Measurements from ENCODE around the gene SLC24A4. TPM values are rescaled to one million over a fixed set of nuclear protein-coding genes. Genes with fewer than 3 reads are reported as not detected.

The SLC24A4 gene
- total RNA-seq: 0.27 TPM
- long read RNA-seq, partial matches to known transcripts: 0 of 1 reads
- long read RNA-seq, other reads (novel, unspliced or antisense): 1 of 1 reads

GRCh38 chr14:92323011-92323915 lies at the start of gene SLC24A4:
TSS of gene SLC24A4 (plus strand) at chr14:92323165. CDS start at chr14:92323831, 666 bp downstream.
- ATAC-seq (ENCODE audit: poor library complexity) (peak; percentile 68), DNase-seq (no peak)
- intact Hi-C loops (cut with DNase I): no loop called here

- intact Hi-C loops (cut with DNase I): no loop called here
- no peak for DNase-seq
- ATAC-seq (ENCODE audit: poor library complexity): no peak
Observed at GRCh38 chr14:92273166-92273565, 49.8 kb upstream of the SLC24A4 start.

- no peak for DNase-seq
- intact Hi-C loops (cut with DNase I): no loop called here
- ATAC-seq (ENCODE audit: poor library complexity): no peak
Observed at GRCh38 chr14:92274055-92274454, 48.9 kb upstream of the SLC24A4 start.

DNA sequence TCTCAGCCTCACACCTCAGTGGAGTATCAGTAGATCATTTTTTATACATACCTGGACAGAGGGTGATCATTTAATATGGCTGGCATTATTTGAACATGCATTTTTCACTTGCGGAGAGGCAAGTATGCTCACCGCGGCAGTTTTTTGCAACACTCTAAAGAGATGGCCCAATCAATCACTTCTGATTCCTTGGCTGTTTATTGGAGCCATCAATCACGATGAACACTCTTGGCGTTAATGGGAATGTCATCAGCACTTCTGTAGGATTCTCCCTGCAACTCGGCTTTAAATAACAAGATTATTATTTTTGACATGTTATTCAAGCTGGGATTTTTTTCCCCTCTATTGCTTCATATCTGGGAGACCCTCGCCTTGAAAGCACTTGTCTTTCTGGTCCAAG lies 46.9 kb upstream of the SLC24A4 start:
- DNase-seq (no peak), ATAC-seq (ENCODE audit: poor library complexity) (no peak)
- intact Hi-C loops (cut with DNase I): no loop called here

GRCh38 chr14:92277031-92277430 lies 45.9 kb upstream of the SLC24A4 start:
- ATAC-seq (ENCODE audit: poor library complexity) (no peak), DNase-seq (no peak)
- intact Hi-C loops (cut with DNase I): no loop called here

GRCh38 chr14:92280554-92281262 lies 42.3 kb upstream of the SLC24A4 start:
- DNase-seq (no peak), ATAC-seq (ENCODE audit: poor library complexity) (no peak)
- intact Hi-C loops (cut with DNase I): no loop called here

GRCh38 chr14:92282669-92283068 lies 40.3 kb upstream of the SLC24A4 start:
- DNase-seq (no peak), ATAC-seq (ENCODE audit: poor library complexity) (no peak)
- intact Hi-C loops (cut with DNase I): no loop called here

- ATAC-seq (ENCODE audit: poor library complexity) (no peak), DNase-seq (no peak)
- intact Hi-C loops (cut with DNase I): no loop called here
Observed at GRCh38 chr14:92285311-92285710, 37.7 kb upstream of the SLC24A4 start.

DNA sequence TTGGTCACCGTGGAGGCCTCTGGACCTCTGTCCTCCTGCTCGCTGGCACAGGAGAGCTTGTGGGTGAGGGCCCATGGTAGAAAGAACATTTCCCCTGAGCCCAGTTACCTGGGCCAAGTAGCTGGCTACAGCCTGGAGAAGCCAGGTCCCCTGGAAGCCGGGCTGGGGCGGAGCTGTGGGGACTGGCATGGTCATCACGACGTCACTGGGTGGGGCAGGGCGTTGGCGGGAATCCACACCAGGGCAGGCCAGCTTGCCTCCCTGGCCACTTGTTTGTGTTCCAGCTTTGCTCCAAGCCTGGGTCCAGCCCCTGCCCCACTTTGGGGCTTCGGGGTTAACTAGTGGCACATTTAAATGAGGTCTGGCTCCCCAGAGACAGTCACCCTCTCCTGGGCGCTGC lies 35.0 kb upstream of the SLC24A4 start:
- intact Hi-C loops (cut with DNase I): no loop called here
- DNase-seq: no peak
- no peak for ATAC-seq (ENCODE audit: poor library complexity)

DNA sequence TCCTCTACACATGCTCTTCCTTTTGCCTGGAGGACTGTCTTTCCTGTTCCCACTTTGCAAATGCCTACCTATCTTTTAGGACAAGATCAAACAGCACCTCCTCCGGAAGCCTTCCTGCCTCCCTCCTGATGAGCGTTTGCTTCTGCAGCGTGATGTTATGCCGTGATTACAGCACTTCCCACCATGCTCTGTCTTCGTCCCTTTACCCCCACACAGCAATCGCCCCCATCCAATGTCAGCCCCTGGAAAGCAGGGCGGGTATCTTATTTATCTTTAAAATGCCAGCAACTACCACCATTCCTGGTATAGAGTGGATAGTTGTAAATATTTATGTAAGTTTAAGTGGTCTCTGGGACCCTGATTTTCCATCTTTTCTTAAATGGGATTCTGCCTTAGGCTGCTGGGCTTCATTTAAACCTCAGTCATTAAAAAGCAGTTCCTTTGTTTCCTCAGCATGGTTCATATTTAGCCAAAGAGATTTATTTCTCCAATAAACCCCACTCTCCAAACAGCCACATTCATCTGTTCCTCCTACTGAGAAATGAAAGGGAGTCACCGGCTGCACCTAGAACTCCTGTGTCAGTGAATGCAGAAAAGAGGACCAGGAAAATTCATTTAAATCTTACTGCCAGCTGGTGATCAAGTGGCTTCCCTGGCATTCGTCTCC lies 33.8 kb upstream of the SLC24A4 start:
- DNase-seq (no peak), ATAC-seq (ENCODE audit: poor library complexity) (no peak)
- intact Hi-C loops (cut with DNase I): no loop called here

GRCh38 chr14:92292673-92293072 lies 30.3 kb upstream of the SLC24A4 start:
- ATAC-seq (ENCODE audit: poor library complexity) (no peak), DNase-seq (no peak)
- intact Hi-C loops (cut with DNase I): no loop called here

- ATAC-seq (ENCODE audit: poor library complexity) (no peak), DNase-seq (no peak)
- intact Hi-C loops (cut with DNase I): no loop called here
Observed at GRCh38 chr14:92294506-92294905, 28.5 kb upstream of the SLC24A4 start.

GRCh38 chr14:92297818-92298595 lies 25.0 kb upstream of the SLC24A4 start:
- DNase-seq (no peak), ATAC-seq (ENCODE audit: poor library complexity) (no peak)
- intact Hi-C loops (cut with DNase I): no loop called here

DNA sequence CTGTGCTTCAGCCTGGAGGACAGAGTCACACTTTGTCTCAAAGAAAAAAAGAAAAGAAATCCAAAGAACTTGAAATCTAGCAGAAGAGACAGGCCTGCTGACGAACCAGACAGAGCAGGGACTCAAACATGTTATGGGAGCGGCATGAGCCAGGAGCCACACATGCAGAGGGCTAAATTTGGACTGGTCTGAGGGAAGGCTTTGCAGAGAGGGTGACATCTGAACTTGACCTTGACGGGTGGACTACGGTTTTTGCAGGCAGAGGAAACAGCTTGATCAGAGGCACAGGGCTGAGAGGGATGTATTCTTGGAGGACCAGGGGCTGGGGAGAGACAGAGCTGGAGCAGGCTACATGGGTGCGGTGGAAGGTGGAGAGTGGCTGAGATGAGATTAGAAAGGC lies 20.5 kb upstream of the SLC24A4 start:
- peak; percentile 88 for ATAC-seq (ENCODE audit: poor library complexity)
- intact Hi-C loops (cut with DNase I): no loop called here
- DNase-seq: no peak

DNA sequence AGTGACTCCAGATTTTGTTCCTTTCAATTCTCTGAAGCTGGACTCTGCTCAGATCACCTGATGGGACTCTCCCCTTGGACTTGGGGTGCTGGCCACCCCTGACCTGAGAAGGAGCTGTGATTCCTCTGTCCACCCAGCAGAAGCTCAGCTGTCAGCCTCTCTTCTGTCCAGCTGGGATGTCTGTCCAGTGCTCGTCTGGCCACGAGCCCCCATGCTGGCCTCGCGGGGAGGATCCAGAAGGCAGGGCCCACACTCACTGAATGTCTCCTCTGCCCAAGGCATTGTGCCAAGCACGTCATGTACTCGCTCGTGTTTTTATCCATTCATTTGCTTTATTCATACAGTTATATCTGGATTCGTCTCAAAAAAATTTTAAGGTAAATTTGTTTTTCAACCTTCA lies 14.2 kb upstream of the SLC24A4 start:
- intact Hi-C loops (cut with DNase I): no loop called here
- ATAC-seq (ENCODE audit: poor library complexity) (no peak), DNase-seq (no peak)

- ATAC-seq (ENCODE audit: poor library complexity): no peak
- intact Hi-C loops (cut with DNase I): no loop called here
- DNase-seq: no peak
Observed at GRCh38 chr14:92309968-92310530, 12.9 kb upstream of the SLC24A4 start.

- ATAC-seq (ENCODE audit: poor library complexity) (no peak), DNase-seq (no peak)
- intact Hi-C loops (cut with DNase I): no loop called here
Observed at GRCh38 chr14:92310776-92311375, 12.1 kb upstream of the SLC24A4 start.

- intact Hi-C loops (cut with DNase I): no loop called here
- ATAC-seq (ENCODE audit: poor library complexity) (no peak), DNase-seq (no peak)
Observed at GRCh38 chr14:92314182-92314581, 8.8 kb upstream of the SLC24A4 start.

Data from Right ventricle myocardium superior (tissue), 1 donor.